Spinal cord (tissue), 10 donors: ENCODE results near the gene EIF3B. TPM values are rescaled to one million over a fixed set of nuclear protein-coding genes. Genes with fewer than 3 reads are reported as not detected.
"Not testable (repeated sequence)": the region's sequence is repeated elsewhere in the genome, so short reads cannot be mapped to it uniquely, and the experiment has no call there.

Experiments
- DNase-seq, 6 donors: peaks; one replicate each; pipeline versions ENCODE4 v3.0.0 to v3.0.0-alpha.2; 2013 to 2015; ENCODE audit warnings: low spot score in 6 of 6, low read depth in 4 of 6
- H3K27ac ChIP-seq: one replicate; pipeline ENCODE4 v1.5.1; 2013; ENCODE audit warnings: low read depth, low read length, control low read depth
- H3K27me3 ChIP-seq: one replicate; pipeline ENCODE4 v1.6.1; 2013; ENCODE audit warnings: low read length; ENCODE audit not compliant: control insufficient read depth, insufficient read depth
- H3K36me3 ChIP-seq: one replicate; pipeline ENCODE4 v1.6.1; 2013; ENCODE audit warnings: low read length; ENCODE audit not compliant: control insufficient read depth, insufficient read depth
- H3K4me1 ChIP-seq: one replicate; pipeline ENCODE4 v1.6.1; 2013; ENCODE audit warnings: low read length; ENCODE audit not compliant: control insufficient read depth, insufficient read depth
- H3K4me3 ChIP-seq: one replicate; pipeline ENCODE4 v1.5.1; 2013; ENCODE audit warnings: low read depth, low read length, control low read depth
- H3K9me3 ChIP-seq: one replicate; pipeline ENCODE4 v1.6.1; 2013; ENCODE audit warnings: low read length; ENCODE audit not compliant: control insufficient read depth, insufficient read depth
- WGBS: methylation state at CpG from one replicate; pipeline ENCODE4 v1.1.5; 2013; ENCODE audit warnings: missing lambda C conversion rate; ENCODE audit not compliant: insufficient coverage; 5-methylcytosine and 5-hydroxymethylcytosine counted together
- polyA plus RNA-seq, 2 donors: library from polyadenylated mRNA; unstranded; fragments of 120-200 nt; gene quantifications; one replicate each; pipeline ENCODE4 v1.2.1, GENCODE V29; 2013; ENCODE audit not compliant: insufficient read length in 2 of 2
- total RNA-seq, 2 donors: library from RNA; depleted of rRNA in 1 of 2; stranded (reverse); fragments of 120-200 nt in 1 of 2; fragments of >200 nt in 1 of 2; gene quantifications; one replicate each; pipeline versions ENCODE4 v1.2.3 to v1.2.4, GENCODE V29; 2013 to 2014
- donor health status: healthy.

EIF3B gene
- total and polyA plus RNA-seq, 4 donors, result 67.9 to 102 (median 90.9) TPM

DNA sequence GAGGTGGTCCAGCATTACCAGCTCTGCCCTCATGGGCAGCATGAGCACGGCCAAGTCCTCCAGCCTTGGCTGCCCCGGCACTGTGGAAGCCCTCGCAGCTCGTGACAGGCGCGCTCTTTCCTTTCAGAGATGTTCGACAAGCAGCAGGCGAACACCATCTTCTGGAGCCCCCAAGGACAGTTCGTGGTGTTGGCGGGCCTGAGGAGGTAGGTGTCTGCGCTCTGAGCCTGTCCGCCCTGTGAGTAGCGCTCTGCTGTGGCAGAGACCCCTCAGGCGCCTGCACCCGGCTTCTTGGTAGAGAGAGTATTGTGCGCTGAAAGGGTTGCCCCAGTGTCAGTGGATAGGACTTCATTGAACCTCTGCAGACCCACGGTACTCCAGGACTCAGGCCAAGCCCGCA, 19.8 kb downstream of the EIF3B start:
- H3K36me3 ChIP-seq, result peaks cover 97% of the 10 kb centered on the region
- DNase-seq, result no peak
- H3K27me3 ChIP-seq, result no peaks in the 10 kb centered on the region
- no peaks in the 10 kb centered on the region for H3K4me1 ChIP-seq
- no peak overlapping the region for H3K4me3 ChIP-seq
- H3K9me3 ChIP-seq, result no peaks in the 10 kb centered on the region
- no peak overlapping the region for H3K27ac ChIP-seq
- WGBS, result 96% methylated on average over 18 of the region's 18 CpGs

DNA sequence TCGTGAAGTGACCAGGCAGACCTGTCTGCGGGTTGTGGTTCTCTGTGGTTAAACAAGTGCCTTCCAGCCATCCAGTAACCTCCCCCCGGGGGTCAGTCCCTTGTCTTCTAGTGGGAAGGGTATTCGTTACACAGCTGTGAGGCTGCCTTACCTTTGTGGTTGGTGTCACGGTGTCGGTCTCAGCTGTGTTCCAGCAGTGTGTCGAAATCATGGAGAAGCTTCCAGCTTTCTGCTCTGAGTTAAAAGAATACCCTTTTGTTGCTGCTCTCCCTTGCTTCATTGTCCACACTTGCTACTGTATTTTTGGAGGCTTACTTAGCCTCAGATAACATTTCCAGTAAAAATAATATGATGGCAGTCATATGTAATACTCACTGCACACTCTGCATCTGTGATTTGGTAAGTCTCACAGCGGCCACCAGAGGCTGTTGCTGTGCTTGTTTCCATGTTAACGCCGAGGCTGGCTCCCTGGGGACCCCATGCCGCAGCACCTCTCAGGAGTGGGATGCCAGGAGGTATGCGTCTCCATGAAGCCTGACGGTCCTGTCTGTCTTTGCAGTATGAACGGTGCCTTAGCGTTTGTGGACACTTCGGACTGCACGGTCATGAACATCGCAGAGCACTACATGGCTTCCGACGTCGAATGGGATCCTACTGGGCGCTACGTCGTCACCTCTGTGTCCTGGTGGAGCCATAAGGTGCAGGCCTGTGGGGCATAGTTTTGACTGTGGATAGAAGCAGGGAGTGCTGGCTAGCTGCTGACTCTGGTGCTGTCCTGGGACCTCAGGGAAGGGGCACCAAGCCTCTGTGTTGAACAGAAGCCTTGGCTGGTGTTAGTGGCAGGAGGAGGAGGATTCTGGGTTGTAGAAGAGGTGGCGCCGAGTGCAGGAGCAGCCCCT, 20.5 kb downstream of the EIF3B start:
- DNase-seq, result no peak
- Histone ChIP-seq H3K27ac (no peak overlapping the region), H3K9me3 (no peaks in the 10 kb centered on the region)

GRCh38 chr7:2376351-2377154, 21.9 kb downstream of the EIF3B start:
- 98% methylated on average over 27 of the region's 27 CpGs for WGBS
- H3K27ac ChIP-seq, result no peak overlapping the region
- peaks cover 97% of the 10 kb centered on the region for H3K36me3 ChIP-seq

More for the DNA sequence above, 20.5 kb downstream of the EIF3B start:
- H3K4me1 ChIP-seq, result no peaks in the 10 kb centered on the region
- H3K4me3 ChIP-seq, result no peak overlapping the region
- no peaks in the 10 kb centered on the region for H3K27me3 ChIP-seq
- WGBS, result 95% methylated on average over 24 of the region's 26 CpGs
- H3K36me3 ChIP-seq, result peaks cover 97% of the 10 kb centered on the region

GRCh38 chr7:2377492-2377891, 22.9 kb downstream of the EIF3B start:
- 90% methylated on average over 11 of the region's 18 CpGs for WGBS
- not testable (repeated sequence) for DNase-seq, H3K4me1 ChIP-seq, H3K4me3 ChIP-seq, H3K27ac ChIP-seq, H3K27me3 ChIP-seq, H3K9me3 ChIP-seq
- H3K36me3 ChIP-seq, result peaks cover 95% of the 10 kb centered on the region

More at GRCh38 chr7:2376351-2377154, 21.9 kb downstream of the EIF3B start:
- no peaks in the 10 kb centered on the region for H3K27me3 ChIP-seq
- no peaks in the 10 kb centered on the region for H3K4me1 ChIP-seq
- no peak overlapping the region for H3K4me3 ChIP-seq
- H3K9me3 ChIP-seq, result no peaks in the 10 kb centered on the region
- no peak for DNase-seq

DNA sequence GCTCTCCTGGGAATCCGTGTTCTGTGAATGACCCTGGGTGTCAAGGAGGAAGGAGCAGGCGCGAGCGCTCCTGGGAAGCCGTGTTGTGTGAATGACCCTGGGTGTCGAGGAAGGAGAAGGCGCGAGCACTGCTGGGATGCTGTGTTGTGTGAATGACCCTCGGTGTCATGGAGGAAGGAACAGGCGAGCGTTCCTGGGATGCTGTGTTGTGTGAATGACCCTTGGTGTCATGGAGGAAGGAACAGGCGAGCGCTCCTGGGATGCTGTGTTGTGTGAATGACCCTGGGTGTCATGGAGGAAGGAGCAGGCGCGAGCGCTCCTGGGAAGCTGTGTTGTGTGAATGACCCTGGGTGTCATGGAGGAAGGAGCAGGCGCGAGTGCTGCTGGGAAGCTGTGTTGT, 23.5 kb downstream of the EIF3B start:
- 93% methylated on average over 13 of the region's 18 CpGs for WGBS
- H3K9me3 ChIP-seq, H3K27ac ChIP-seq, DNase-seq, H3K27me3 ChIP-seq, H3K4me1 ChIP-seq, H3K4me3 ChIP-seq: not testable (repeated sequence)
- H3K36me3 ChIP-seq, result peaks cover 94% of the 10 kb centered on the region

DNA sequence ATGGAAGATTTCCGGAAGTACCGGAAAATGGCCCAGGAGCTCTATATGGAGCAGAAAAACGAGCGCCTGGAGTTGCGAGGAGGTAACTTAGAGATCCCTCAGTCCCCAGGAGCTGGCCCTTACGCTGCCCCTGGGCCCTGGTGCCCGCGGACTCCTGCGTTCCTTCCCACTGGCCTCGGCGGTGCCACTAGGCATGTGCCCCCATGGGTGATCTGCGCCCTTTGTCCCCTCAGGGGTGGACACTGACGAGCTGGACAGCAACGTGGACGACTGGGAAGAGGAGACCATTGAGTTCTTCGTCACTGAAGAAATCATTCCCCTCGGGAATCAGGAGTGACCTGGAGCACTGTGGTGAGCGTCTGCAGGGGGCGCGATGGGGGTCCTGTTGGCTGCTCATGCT, 24.5 kb downstream of the EIF3B start:
- WGBS, result 97% methylated on average over 20 of the region's 20 CpGs
- peaks cover 12% of the 10 kb centered on the region for H3K4me1 ChIP-seq
- peaks cover 93% of the 10 kb centered on the region for H3K36me3 ChIP-seq
- H3K27me3 ChIP-seq, result no peaks in the 10 kb centered on the region
- H3K27ac ChIP-seq, result no peak overlapping the region
- no peaks in the 10 kb centered on the region for H3K9me3 ChIP-seq
- H3K4me3 ChIP-seq, result no peak overlapping the region
- no peak for DNase-seq

- DNase-seq, result no peak
- Histone ChIP-seq H3K9me3 (no peaks in the 10 kb centered on the region), H3K4me3 (no peak overlapping the region), H3K36me3 (peaks cover 93% of the 10 kb centered on the region), H3K27ac (no peak overlapping the region), H3K4me1 (peaks cover 17% of the 10 kb centered on the region), H3K27me3 (no peaks in the 10 kb centered on the region)
- WGBS, result 92% methylated on average over 34 of the region's 34 CpGs
Measured at GRCh38 chr7:2379821-2380450, 25.3 kb downstream of the EIF3B start.

DNA sequence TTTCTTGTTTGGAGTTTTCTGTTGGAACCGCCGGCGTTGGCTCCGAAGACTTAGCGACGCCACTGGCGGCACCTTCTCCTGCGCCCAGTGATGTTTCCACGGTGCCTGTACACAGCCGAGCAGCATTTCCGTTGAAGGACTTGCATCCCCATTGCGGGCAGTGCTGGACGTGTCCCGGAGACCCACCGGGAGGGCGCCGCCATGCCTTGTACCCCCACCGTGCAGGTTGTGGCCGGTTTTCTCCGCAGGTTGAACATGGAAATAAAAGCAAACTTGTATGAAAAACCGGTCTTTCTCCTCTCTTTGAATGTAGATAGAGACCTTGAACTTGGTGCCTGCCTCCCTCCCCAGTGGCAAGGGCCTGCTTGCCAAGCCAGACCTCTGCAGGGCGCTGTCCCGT, 25.8 kb downstream of the EIF3B start:
- WGBS, result 94% methylated on average over 21 of the region's 23 CpGs
- H3K9me3 ChIP-seq, result no peaks in the 10 kb centered on the region
- no peaks in the 10 kb centered on the region for H3K27me3 ChIP-seq
- peaks cover 87% of the 10 kb centered on the region for H3K36me3 ChIP-seq
- H3K4me1 ChIP-seq, result peaks cover 17% of the 10 kb centered on the region
- DNase-seq, result no peak
- no peak overlapping the region for H3K4me3 ChIP-seq
- no peak overlapping the region for H3K27ac ChIP-seq

DNA sequence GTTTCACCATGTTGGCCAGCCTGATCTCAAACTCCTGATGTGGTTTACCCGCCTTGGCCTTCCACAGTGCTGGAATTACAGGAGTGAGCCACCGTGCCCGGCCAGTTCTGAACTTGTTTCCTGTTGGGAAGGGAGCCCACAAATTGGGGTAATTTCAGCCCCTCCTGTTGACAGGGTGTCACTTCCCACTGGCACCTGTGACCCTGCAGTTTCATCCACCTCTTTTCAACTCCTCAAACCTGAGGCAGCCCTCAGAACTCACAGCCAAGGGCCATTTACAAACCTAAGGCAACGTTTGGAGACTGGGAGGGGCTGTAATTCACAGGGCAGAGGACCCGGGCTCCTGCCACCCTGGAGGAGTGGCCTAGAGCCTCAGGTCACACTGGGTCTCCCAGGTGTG, 26.6 kb downstream of the EIF3B start:
- no peak overlapping the region for H3K4me3 ChIP-seq
- 65% methylated on average over 5 of the region's 5 CpGs for WGBS
- H3K9me3 ChIP-seq, result no peaks in the 10 kb centered on the region
- H3K4me1 ChIP-seq, result peaks cover 17% of the 10 kb centered on the region
- no peaks in the 10 kb centered on the region for H3K27me3 ChIP-seq
- no peak for DNase-seq
- no peak overlapping the region for H3K27ac ChIP-seq
- peaks cover 80% of the 10 kb centered on the region for H3K36me3 ChIP-seq
